NCI-H226 (cell line): ENCODE data around the gene UBAP1L.
"Not testable (repeated sequence)": the region's sequence is repeated elsewhere in the genome, so short reads cannot be mapped to it uniquely, and the experiment has no call there.

Source experiments
- DNase-seq: peaks from one replicate; pipeline ENCODE4 v3.0.0-alpha.2; 2015

The UBAP1L gene

GRCh38 chr15:65082303-65082953 is 32.6 kb downstream of the UBAP1L start:
- DNase-seq, result no peak

- DNase-seq, result no peak
Measured at GRCh38 chr15:65081758-65082157, 33.2 kb downstream of the UBAP1L start.

DNA sequence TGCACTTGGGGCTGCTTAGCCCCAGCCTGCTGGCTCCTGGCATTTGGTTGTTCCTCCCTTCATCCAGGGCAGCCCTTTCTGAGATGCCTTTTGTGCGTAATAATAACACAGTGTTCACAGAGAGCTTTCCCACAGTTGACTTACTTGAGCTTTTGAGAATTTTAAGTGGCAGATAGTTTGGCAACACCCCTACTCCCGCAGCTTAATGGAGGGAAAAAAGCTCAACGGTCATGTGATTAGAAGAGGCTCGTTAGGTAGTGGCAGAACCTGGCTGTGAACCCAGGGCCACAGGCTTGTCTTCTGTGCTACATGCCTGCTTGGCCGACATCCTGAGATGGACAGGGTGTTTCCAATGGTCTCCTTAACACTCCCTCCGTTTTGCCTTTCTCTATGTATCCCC is 33.7 kb downstream of the UBAP1L start:
- no peak for DNase-seq

- no peak for DNase-seq
Measured at GRCh38 chr15:65079580-65079979, 35.4 kb downstream of the UBAP1L start.

DNA sequence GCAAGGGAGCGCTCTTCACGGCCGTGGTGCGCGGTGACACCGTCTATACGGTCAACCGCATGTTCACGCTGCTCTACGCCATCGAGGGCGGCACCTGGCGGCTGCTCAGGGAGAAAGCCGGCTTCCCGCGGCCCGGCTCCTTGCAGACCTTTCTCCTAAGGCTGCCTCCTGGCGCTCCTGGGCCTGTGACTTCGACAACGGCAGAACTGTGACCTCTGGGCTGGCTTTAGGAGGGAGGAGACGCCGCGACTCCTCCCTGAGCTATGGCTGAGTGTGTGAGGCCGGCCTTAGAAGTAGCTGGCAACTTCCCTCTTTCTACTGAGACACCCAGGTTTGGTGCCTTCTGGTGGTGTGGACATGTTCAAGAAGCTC is 37.0 kb downstream of the UBAP1L start:
- DNase-seq, result no peak

DNA sequence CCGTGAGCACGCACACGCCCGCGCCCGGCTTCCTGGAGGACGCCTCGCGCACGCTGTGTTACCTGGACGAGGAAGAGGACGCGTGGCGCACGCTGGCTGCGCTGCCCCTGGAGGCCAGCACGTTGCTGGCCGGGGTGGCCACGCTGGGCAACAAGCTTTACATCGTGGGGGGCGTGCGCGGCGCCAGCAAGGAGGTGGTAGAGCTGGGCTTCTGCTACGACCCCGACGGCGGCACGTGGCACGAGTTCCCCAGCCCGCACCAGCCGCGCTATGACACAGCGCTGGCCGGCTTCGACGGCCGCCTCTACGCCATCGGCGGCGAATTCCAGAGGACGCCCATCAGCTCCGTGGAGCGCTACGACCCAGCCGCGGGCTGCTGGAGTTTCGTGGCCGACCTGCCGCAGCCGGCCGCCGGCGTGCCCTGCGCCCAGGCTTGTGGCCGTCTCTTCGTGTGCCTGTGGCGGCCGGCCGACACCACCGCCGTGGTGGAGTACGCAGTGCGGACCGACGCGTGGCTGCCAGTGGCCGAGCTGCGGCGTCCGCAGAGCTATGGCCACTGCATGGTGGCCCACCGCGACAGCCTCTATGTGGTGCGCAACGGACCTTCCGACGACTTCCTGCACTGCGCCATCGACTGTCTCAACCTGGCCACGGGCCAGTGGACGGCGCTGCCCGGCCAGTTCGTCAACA is 37.6 kb downstream of the UBAP1L start:
- DNase-seq, result no peak

DNA sequence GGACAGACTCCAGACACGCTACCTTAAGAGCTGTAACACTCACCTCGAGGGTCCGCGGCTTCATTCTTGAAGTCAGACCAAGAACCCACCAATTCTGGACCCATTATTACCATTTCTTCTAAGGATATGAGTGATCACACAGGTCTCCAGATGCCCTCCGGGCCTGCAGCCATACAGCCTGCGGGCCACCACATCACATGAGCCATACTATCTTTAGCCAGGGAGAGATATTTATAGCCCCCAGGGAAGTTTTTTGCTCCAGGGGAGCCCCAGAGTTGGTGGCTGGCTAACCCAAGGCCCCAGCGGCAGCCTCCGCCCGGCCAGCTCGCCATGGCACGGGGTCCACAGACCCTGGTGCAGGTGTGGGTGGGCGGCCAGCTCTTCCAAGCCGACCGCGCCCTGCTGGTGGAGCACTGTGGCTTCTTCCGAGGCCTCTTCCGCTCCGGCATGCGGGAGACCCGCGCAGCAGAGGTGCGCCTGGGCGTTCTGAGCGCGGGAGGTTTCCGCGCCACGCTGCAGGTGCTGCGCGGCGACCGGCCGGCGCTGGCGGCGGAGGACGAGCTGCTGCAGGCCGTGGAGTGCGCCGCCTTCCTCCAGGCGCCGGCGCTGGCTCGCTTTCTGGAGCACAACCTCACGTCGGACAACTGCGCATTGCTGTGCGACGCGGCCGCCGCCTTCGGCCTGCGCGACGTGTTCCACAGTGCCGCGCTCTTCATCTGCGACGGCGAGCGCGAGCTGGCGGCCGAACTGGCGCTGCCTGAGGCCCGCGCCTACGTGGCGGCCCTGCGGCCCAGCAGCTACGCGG is 38.3 kb downstream of the UBAP1L start, which contains the start of gene KBTBD13:
TSS of gene KBTBD13 (plus strand) at position 261 of the 805 bp plus-strand sequence. CDS start at position 331, 70 bp downstream.
- DNase-seq, result no peak

DNA sequence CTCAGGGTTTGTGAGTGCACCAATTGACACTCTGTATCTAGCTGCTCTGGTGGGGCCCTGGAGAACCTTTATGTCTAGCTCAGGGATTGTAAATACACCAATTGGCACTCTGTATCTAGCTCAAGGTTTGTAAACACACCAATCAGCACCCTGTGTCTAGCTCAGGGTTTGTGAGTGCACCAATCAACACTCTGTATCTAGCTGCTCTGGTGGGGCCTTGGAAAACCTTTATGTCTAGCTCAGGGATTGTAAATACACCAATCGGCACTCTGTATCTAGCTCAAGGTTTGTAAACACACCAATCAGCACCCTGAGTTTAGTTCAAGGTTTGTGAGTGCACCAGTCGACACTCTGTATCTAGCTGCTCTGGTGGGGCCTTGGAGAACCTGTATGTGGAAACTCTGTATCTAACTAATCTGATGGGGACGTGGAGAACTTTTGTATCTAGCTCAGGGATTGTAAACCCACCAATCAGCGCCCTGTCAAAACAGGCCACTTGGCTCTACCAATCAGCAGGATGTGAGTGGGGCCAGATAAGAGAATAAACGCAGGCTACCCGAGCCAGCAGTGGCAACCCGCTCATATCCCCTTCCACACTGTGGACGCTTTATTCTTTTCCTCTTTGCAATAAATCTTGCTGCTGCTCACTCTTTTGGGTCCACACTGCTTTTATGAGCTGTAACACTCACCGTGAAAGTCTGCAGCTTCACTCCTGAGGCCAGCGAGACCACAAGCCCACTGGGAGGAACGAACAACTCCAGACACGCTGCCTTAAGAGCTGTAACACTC is 39.2 kb downstream of the UBAP1L start:
- not testable (repeated sequence) for DNase-seq

DNA sequence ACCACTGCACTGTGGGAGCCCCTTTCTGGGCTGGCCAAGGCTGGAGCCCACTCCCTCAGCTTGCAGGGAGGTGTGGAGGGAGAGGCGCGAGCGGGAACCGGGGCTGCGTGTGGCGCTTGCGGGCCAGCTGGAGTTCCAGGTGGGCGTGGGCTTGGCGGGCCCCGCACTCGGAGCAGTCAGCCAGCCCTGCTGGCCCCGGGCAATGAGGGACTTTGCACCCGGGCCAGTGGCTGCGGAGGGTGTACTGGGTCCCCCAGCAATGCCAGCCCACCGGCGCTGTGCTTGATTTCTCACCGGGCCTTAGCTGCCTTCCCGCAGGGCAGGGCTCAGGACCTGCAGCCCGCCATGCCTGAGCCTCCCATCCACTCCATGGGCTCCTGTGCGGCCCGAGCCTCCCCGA is 40.1 kb downstream of the UBAP1L start:
- DNase-seq, result not testable (repeated sequence)

- no peak for DNase-seq
Measured at GRCh38 chr15:65072617-65073016, 42.4 kb downstream of the UBAP1L start.

GRCh38 chr15:65072027-65072426 is 43.0 kb downstream of the UBAP1L start:
- DNase-seq, result no peak

DNA sequence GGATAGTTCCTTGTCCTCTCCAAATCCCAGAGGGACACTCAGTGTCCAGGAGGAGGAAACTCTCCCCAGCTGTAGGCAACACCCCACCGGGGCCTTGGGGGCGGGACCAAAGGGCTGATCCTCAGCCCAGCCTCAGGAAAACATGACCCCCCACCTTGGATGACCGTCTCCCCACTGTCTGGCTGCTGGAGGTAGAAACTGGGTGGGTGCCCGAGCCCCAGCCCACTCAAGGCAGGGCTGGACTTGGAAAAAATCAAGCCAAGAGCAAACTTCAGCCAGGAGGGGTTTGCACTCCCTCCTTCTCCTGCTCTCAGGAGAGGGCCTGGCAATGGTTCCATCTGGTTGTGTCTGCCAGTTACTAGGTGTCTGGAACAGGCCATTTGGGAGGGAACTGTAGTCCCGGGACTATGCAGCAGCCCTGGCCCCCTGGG is 43.6 kb downstream of the UBAP1L start:
- DNase-seq, result no peak

- no peak for DNase-seq
Measured at GRCh38 chr15:65069779-65070546, 45.0 kb downstream of the UBAP1L start.

DNA sequence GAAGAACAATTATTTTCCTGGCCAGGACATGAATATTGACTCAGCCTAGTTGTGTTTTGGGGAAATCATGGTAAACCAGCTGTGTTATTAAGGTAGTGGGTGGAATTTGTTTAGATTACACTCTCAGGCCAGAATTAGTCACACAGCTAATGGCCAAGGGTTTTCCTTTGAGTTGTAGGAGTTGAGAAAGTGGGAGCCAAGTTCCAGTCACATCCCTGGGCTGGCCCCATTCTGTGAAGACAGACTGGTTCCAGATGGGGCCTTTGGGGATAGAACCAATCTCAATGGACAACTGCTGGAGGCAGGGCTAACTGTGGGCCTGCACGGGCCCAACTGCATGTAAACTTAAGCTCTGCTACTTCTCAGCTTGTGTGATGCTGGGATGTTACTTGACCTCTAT is 45.8 kb downstream of the UBAP1L start:
- no peak for DNase-seq

DNA sequence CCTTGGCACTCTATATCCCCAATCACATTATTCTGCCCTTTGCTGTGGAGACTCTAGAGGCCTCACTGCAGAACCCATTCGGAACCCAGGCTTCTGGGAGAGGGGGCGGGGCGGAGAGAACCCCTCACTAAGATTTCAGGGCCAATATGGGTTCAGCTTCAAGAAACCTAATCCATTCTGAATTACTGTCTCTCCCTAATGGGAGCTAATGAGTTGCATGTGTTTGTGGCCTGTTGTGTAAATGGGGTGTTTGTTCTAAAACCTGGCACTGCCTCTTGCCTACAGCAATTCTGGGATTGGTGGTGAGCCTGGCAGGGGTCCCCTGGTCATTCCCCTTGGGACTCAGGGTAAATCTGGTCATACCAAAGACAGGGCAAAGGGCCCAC is 46.6 kb downstream of the UBAP1L start:
- no peak for DNase-seq

DNA sequence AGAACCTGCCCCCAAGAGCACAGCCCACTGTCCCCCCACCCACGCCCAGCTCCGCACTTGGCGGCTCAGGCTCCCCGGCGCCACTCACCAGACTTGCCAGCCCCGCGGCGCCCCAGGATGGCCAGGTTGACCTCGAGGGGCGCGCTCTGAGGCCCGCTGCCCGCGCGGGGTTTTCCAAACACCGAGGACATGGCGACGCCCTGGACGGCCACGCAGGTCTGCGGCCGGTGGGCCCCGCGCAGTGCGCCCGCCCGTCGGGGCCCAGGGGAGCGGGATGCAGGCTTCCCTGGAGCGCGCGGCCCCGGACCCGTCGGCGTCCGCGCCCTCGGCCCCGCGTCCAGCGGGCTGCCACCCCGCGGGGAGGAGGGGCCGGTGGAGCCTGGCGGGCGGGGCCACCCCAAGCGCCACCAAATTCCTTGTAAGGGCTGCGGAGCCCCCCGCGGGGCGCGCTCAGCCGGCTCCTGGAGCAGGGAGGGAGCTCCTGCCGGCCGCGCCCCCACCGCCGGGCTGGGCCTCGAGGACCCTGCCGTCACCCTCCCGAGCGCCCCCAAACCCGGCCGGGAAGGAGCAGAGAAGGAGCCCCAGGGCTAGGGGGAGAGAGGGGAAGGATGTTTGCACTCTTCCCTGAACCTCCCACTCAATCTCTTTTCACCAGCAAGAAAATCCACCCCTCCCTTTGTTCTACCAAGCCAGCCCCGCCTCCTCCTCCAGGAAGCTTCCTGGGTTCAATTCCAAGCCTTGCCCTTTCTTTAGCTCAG is 47.2 kb downstream of the UBAP1L start, which contains the start of gene RASL12:
TSS of gene RASL12 (minus strand) at position 347 of the 758 bp plus-strand sequence. CDS start at position 191, 156 bp downstream.
- DNase-seq, result no peak

- no peak for DNase-seq
Measured at GRCh38 chr15:65067317-65067644, 47.7 kb downstream of the UBAP1L start.

- no peak for DNase-seq
Measured at GRCh38 chr15:65066635-65067316, 48.2 kb downstream of the UBAP1L start.

- DNase-seq, result no peak
Measured at GRCh38 chr15:65066001-65066634, 48.9 kb downstream of the UBAP1L start.

DNA sequence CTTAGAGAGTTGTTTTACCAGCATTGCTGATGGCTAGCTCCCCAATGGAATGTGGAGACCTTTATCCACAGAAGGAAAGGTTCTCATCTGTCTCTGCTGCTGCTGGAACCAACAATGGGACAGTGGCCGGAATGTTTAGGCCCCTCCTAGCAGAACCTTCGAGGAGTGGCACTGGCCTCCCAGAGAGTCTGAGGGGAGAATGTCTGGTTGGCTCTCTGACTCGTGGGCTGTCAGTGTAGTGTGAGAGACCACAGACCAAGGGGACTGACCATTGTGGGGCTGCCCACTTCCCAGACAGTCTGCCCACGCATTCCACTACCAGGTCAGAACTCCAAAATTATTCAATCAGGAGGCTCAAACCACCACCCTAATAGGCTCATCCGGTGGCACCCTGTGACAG is 52.3 kb downstream of the UBAP1L start:
- DNase-seq, result peak; percentile 47
